Testis (tissue), 3 donors: Measurements from ENCODE around the gene CR1L. TPM values are rescaled to one million over a fixed set of nuclear protein-coding genes. Genes with fewer than 3 reads are reported as not detected.

Experiments used
- DNase-seq: peaks from one replicate; pipeline ENCODE4 v3.0.0-alpha.2; 2019
- H3K27ac ChIP-seq, 2 donors: fragments of 200-600 bp; sonication (generic); one replicate each; pipeline ENCODE4 v1.5.1; 2019
- H3K27me3 ChIP-seq: fragments of 200-600 bp; sonication (generic); one replicate; pipeline ENCODE4 v1.5.1; 2019
- H3K36me3 ChIP-seq: fragments of 200-600 bp; sonication (generic); one replicate; pipeline ENCODE4 v1.5.1; 2017; ENCODE audit warnings: low read depth; ENCODE audit errors: missing control alignments
- H3K4me1 ChIP-seq: fragments of 200-600 bp; sonication (generic); one replicate; pipeline ENCODE4 v1.5.1; 2019
- H3K4me3 ChIP-seq, 2 donors: fragments of 200-600 bp; sonication (generic); one replicate each; pipeline ENCODE4 v1.5.1; 2017 to 2019
- H3K9me3 ChIP-seq: fragments of 200-600 bp; sonication (generic); one replicate; pipeline ENCODE4 v1.5.1; 2017
- POLR2A ChIP-seq: fragments of 450-650 bp; IDR thresholded peaks from one replicate; pipeline ENCODE4 v1.6.1; 2017; ENCODE audit warnings: antibody characterized with exemption, mild to moderate bottlenecking, moderate library complexity
- WGBS, 2 donors: methylation state at CpG; one replicate each; pipeline ENCODE4 v1.1.5; 2018; 5-methylcytosine and 5-hydroxymethylcytosine counted together
- intact Hi-C: fragments of 100-400 bp; cut with DNase I; formaldehyde crosslinking; loops from one replicate; pipeline ENCODE4 v1.15.1; 2023; ENCODE audit warnings: low total_unique reads
- polyA plus RNA-seq: library from polyadenylated mRNA; stranded (reverse); fragments of 350-450 nt; fragmentation: Illumina TruSeq; extraction: RNeasy Lipid Tissue Mini Kit (QIAGEN cat#74804); gene quantifications from one replicate; pipeline ENCODE4 v1.2.3, GENCODE V29; 2014; ENCODE audit warnings: low read depth, low replicate concordance; ENCODE audit not compliant: insufficient read depth
- total RNA-seq, 2 donors: library from RNA; depleted of rRNA; stranded (reverse); fragments of >200 nt; gene quantifications; one replicate each; pipeline ENCODE4 v1.2.3, GENCODE V29; 2016
- TF ChIP-seq, protein P1 (sequence below), 3 experiments: fragments of 450-650 bp in 2 of 3; fragments of 200-600 bp in 1 of 3; sonication (generic) in 1 of 3; IDR thresholded peaks; one replicate each; pipeline ENCODE4 v1.5.1; 2016 to 2019; ENCODE audit warnings: antibody characterized with exemption in 3 of 3, mild to moderate bottlenecking in 2 of 3, moderate library complexity in 1 of 3

The CR1L gene
- total and polyA plus RNA-seq, 3 donors from 2014 or later, result not detected

GRCh38 chr1:207647671-207648333 is 2.9 kb downstream of the CR1L start:
- 49 to 66% methylated on average over 4 of the region's 4 CpGs for WGBS, 2 donors
- TF ChIP-seq, protein P1, sequence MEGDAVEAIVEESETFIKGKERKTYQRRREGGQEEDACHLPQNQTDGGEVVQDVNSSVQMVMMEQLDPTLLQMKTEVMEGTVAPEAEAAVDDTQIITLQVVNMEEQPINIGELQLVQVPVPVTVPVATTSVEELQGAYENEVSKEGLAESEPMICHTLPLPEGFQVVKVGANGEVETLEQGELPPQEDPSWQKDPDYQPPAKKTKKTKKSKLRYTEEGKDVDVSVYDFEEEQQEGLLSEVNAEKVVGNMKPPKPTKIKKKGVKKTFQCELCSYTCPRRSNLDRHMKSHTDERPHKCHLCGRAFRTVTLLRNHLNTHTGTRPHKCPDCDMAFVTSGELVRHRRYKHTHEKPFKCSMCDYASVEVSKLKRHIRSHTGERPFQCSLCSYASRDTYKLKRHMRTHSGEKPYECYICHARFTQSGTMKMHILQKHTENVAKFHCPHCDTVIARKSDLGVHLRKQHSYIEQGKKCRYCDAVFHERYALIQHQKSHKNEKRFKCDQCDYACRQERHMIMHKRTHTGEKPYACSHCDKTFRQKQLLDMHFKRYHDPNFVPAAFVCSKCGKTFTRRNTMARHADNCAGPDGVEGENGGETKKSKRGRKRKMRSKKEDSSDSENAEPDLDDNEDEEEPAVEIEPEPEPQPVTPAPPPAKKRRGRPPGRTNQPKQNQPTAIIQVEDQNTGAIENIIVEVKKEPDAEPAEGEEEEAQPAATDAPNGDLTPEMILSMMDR (IDR thresholded peaks at IDR 0.05), result no peak
- no peak for TF ChIP-seq POLR2A
- intact Hi-C loops, result no loop called here

DNA sequence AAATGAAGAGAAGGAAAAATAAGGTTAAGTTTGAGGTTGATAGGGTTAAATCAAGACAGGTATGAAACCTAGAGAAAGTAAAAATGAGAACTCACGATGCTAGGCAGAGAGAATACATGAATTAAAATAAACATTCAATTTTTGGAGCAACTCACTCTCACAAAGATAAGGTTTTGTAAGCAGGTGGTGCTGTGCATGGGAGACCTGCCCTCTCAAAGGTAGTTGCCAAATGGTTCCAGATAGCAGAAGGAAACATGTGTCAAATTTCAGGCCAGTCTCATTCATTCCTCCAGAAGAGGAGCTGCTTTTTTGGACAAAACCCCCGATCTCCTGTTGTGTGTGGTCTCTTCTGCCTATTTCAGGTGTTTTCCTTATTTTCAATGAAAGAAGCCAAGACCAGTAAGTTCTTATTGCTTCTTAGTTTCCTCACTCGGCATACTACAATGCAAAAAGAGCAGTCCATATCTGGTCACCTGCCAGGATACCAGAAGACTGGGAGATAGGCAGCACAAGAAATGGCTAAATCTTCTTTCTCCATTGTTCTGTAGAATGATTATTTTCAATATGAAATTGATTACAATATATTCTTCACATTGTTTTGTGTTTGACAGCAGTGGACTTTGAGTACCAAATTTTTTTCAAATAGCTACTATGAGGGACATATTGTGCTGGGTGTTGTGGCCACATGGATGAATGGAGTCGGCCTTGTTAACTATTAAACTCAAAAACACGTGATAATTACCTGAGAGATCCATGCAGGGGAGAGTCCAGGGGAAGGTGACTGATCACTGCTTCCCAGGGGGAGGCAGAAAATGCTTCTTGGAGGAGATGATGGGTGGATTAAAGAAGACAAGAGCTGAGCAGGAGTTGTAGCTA is 3.6 kb downstream of the CR1L start:
- WGBS, 2 donors, result 57 to 61% methylated on average over 5 of the region's 5 CpGs
- no peak overlapping the region for H3K4me3 ChIP-seq
- H3K36me3 ChIP-seq, result no peaks in the 10 kb centered on the region
- no peak for TF ChIP-seq POLR2A
- H3K4me1 ChIP-seq, result peaks cover 6% of the 10 kb centered on the region
- H3K27me3 ChIP-seq, result no peaks in the 10 kb centered on the region
- no peaks in the 10 kb centered on the region for H3K9me3 ChIP-seq
- intact Hi-C loops, result no loop called here
- no peak overlapping the region for H3K27ac ChIP-seq
- DNase-seq, result no peak

More at GRCh38 chr1:207647671-207648333, 2.9 kb downstream of the CR1L start:
- Histone ChIP-seq H3K4me1 (peaks cover 6% of the 10 kb centered on the region), H3K27ac (no peak overlapping the region), H3K9me3 (no peaks in the 10 kb centered on the region), H3K27me3 (no peaks in the 10 kb centered on the region), H3K36me3 (no peaks in the 10 kb centered on the region), H3K4me3 (no peak overlapping the region)
- no peak for DNase-seq

- no peak for DNase-seq
- Histone ChIP-seq H3K27ac (no peak overlapping the region), H3K27me3 (no peaks in the 10 kb centered on the region), H3K36me3 (no peaks in the 10 kb centered on the region), H3K9me3 (no peaks in the 10 kb centered on the region), H3K4me3 (no peak overlapping the region), H3K4me1 (peaks cover 5% of the 10 kb centered on the region)
- no peak for TF ChIP-seq POLR2A
- WGBS, 2 donors, result 61 to 74% methylated on average over 5 of the region's 5 CpGs
- intact Hi-C loops, result no loop called here
These were observed 4.3 kb downstream of the CR1L start for GRCh38 chr1:207649210-207649753.

DNA sequence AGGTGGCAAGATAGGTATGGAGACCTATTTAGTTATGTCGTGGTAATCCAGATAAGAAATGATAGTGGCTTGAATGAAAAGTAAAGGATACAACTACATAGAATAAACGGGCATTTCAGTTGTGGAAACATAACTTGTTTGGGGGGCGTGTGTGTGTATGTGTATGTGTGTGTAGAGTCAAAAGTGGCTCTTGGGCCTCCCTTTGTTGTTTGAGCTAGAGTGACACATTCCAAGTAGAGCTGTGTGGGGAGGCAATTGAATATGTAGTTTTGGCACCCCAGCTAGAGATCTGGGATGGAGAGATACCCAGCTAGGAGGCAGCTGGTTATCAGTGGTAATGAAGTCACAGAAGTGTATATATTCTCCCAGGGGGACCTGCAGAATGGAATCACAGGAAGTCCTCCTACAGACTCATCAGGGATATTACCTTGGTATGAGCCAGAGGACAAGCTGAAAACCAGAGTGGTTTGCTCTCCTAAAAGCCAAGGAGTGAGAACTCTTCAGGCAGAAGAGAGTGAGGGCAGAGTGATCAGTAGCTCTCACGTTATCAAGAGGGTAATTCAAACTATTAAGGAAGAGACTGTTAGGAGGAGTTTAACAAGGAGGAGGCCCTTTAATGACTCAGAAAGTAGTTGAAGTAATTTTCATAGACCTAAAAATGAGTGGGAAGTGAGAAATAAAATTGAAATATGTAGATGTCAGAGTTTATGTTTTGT is 5.1 kb downstream of the CR1L start:
- 76 to 80% methylated on average over 4 of the region's 4 CpGs for WGBS, 2 donors
- intact Hi-C loops, result no loop called here

GRCh38 chr1:207651583-207651982 is 6.7 kb downstream of the CR1L start:
- H3K36me3 ChIP-seq, result no peaks in the 10 kb centered on the region

More for the DNA sequence above, 5.1 kb downstream of the CR1L start:
- no peak overlapping the region for H3K27ac ChIP-seq
- no peak for DNase-seq
- no peaks in the 10 kb centered on the region for H3K27me3 ChIP-seq
- H3K9me3 ChIP-seq, result no peaks in the 10 kb centered on the region
- H3K36me3 ChIP-seq, result no peaks in the 10 kb centered on the region
- no peaks in the 10 kb centered on the region for H3K4me1 ChIP-seq
- no peak overlapping the region for H3K4me3 ChIP-seq
- TF ChIP-seq, protein P1 (IDR thresholded peaks at IDR 0.05), result no peak
- TF ChIP-seq POLR2A, result no peak

More at GRCh38 chr1:207651583-207651982, 6.7 kb downstream of the CR1L start:
- Histone ChIP-seq H3K27ac (no peak overlapping the region), H3K9me3 (no peaks in the 10 kb centered on the region), H3K4me3 (no peak overlapping the region), H3K4me1 (no peaks in the 10 kb centered on the region), H3K27me3 (no peaks in the 10 kb centered on the region)
- intact Hi-C loops, result no loop called here
- 83 to 96% methylated on average over 1 of the region's 1 CpG for WGBS, 2 donors
- TF ChIP-seq POLR2A, result no peak
- TF ChIP-seq, protein P1 (IDR thresholded peaks at IDR 0.05), result no peak
- DNase-seq, result no peak
